Stimulated activated CD4-positive, alpha-beta T cell treated with anti-CD3 and anti-CD28 coated beads, TNF-alpha, amount 100 ng/mL, for 24 hours (primary cell): Measurements from ENCODE around the gene C16orf46.
"Not testable (repeated sequence)": the region's sequence is repeated elsewhere in the genome, so short reads cannot be mapped to it uniquely, and the experiment has no call there.

ENCODE experiments used
- DNase-seq, 3 experiments: peaks; one replicate each; pipeline ENCODE4 v3.0.0-alpha.2; 2020; ENCODE audit warnings: low read depth in 3 of 3

Gene C16orf46

GRCh38 chr16:81077076-81077940 lies at the start of gene C16orf46:
TSS of gene C16orf46 (minus strand) at chr16:81077238. CDS start at chr16:81063955, 13,283 bp downstream.
- DNase-seq = peak; percentile 96 to 98 (median 98)

- DNase-seq = no peak
Observed at GRCh38 chr16:81123092-81123852, 46.2 kb upstream of the C16orf46 start.

GRCh38 chr16:81121474-81121990 lies 44.5 kb upstream of the C16orf46 start:
- DNase-seq = no peak

GRCh38 chr16:81117436-81117835 lies 40.4 kb upstream of the C16orf46 start:
- DNase-seq = no peak

GRCh38 chr16:81116285-81116684 lies 39.2 kb upstream of the C16orf46 start:
- DNase-seq = no peak

GRCh38 chr16:81112453-81112852 lies 35.4 kb upstream of the C16orf46 start:
- DNase-seq = no peak

GRCh38 chr16:81109274-81109673 lies 32.2 kb upstream of the C16orf46 start:
- not testable (repeated sequence) for DNase-seq

GRCh38 chr16:81107511-81107910 lies 30.5 kb upstream of the C16orf46 start:
- DNase-seq = no peak

- no peak for DNase-seq
Observed at GRCh38 chr16:81106826-81107503, 29.9 kb upstream of the C16orf46 start.

GRCh38 chr16:81105946-81106345 lies 28.9 kb upstream of the C16orf46 start:
- DNase-seq = no peak

- DNase-seq = no peak
Observed at GRCh38 chr16:81101702-81102101, 24.7 kb upstream of the C16orf46 start.

GRCh38 chr16:81099958-81100357 lies 22.9 kb upstream of the C16orf46 start:
- no peak for DNase-seq

- no peak for DNase-seq
Observed at GRCh38 chr16:81097230-81097629, 20.2 kb upstream of the C16orf46 start.

GRCh38 chr16:81096715-81097208 lies 19.7 kb upstream of the C16orf46 start:
- no peak for DNase-seq

GRCh38 chr16:81095953-81096714 lies 19.1 kb upstream of the C16orf46 start, which contains the start of gene GCSH:
TSS of gene GCSH (minus strand) at chr16:81096395. CDS start at chr16:81096278, 117 bp downstream.
- DNase-seq = peak; percentile 96 to 99 (median 96)

- no peak for DNase-seq
Observed at GRCh38 chr16:81095653-81095952, 18.6 kb upstream of the C16orf46 start.

- DNase-seq = no peak
Observed at GRCh38 chr16:81094771-81095251, 17.8 kb upstream of the C16orf46 start.

GRCh38 chr16:81088836-81089235 lies 11.8 kb upstream of the C16orf46 start:
- no peak for DNase-seq

- DNase-seq = no peak
Observed at GRCh38 chr16:81081014-81081413, 4.0 kb upstream of the C16orf46 start.

- no peak for DNase-seq
Observed at GRCh38 chr16:81080233-81080632, 3.2 kb upstream of the C16orf46 start.

- peak; percentile 82 to 90 (median 88) for DNase-seq
Observed at GRCh38 chr16:81076566-81077075, 417 bp downstream of the C16orf46 start.
